Measurements from ENCODE around the gene ZFYVE28.
A peak's percentile ranks its signal among the peaks of the same experiment; 100 is the strongest.
"Not testable (repeated sequence)": the region's sequence is repeated elsewhere in the genome, so short reads cannot be mapped to it uniquely, and the experiment has no call there.

The ZFYVE28 gene

DNA sequence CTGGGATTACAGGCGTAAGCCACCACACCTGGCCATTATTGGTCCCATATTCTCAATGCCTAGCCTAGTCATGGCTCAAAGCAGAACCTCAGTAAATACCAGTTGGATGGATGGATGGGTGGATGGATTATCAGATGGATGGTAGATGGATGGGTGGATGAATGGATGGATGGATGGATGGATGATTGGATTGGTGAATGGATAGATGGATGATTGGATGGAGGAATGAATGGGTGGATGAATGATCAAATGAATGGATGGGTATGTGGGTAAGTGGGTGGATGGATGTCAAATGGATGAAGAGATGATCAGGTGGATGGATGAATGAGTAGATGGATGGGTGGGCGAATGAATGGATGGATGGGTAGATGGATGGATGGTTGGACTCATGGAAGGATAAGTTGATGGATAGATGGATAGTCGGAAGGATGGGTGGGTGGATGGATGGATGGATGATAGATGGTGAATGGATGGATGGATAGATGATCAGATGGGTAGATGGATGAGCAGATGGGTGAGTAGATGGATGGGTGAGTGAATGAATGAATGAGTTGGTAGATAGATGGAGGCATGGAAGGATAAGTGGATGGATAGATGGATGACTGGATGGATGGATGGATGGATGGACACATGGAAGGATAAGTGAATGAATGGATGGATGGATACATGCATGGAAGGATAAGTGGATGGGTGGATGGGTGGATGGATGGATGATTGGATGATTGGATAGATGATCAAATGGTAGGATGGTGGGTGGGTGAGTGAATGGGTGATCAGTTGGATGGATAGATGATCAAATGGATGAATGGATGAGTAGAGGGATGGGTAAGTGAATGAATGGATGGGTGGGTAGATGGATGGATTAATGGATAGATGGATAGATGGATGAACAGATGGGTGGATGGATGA, 28.5 kb upstream of the ZFYVE28 start:
- DNase-seq (ENCODE audit: low read depth, low spot score), result no peak

- DNase-seq (ENCODE audit: low read depth, low spot score), result no peak
Measured at GRCh38 chr4:2445571-2445970, 27.1 kb upstream of the ZFYVE28 start.

DNA sequence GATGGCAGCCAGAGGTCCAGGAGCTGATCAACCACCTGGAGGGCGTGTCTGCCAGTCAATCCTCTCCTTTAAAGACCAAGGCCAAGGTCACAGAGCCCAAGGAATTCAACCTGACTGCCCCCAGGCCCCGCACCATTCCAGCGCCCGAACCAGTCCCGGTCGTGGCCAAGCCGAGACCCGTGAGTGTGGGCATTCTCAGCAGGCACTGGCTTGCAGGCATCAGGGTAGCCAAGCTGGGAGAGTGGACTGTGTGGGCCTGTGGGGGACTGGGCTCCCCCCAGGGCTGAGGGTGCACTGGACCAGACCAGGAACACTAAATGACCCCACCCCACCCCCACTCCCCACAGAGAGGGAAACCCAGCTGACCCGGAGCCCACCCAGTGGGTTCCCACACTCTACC, 26.7 kb upstream of the ZFYVE28 start:
- DNase-seq (ENCODE audit: low read depth, low spot score), result no peak

DNA sequence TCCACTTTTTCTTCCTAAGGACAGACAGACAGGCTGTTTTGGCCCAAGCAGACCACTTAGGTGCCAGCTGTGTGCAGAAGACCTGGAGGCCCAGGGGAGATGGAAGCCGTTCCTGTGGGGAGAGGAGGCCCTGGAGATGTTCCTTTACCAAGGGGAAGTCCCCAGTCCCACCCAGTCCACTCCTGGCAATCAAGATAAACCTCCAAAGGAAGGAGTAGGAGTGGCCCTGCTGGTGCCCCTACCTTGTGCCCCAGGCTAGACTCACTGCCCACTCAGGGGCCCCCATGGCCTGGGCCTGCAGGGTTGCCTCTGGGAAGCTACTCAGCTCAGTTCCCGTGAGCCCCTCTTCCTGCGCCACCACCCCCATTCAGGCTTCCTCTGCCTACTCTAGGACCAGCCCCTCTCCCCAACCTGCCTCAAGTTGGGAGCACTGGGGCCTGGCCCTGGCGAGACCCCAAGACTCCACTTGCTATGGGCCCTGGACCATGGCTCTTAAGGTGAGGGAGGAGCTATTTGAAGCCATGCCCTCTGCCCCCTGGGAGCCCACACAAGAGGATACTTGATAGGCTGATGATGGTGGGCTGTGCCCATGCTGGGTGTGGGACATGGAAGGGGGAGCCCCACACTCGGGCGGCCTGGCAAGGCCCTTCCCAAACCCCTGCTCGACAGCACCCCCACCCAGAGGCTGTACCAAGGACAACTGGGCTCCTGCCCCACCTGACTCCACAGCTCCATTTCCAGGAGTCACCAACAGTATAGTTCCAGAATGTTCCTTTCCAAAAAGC, 25.7 kb upstream of the ZFYVE28 start:
- no peak for DNase-seq (ENCODE audit: low read depth, low spot score)

DNA sequence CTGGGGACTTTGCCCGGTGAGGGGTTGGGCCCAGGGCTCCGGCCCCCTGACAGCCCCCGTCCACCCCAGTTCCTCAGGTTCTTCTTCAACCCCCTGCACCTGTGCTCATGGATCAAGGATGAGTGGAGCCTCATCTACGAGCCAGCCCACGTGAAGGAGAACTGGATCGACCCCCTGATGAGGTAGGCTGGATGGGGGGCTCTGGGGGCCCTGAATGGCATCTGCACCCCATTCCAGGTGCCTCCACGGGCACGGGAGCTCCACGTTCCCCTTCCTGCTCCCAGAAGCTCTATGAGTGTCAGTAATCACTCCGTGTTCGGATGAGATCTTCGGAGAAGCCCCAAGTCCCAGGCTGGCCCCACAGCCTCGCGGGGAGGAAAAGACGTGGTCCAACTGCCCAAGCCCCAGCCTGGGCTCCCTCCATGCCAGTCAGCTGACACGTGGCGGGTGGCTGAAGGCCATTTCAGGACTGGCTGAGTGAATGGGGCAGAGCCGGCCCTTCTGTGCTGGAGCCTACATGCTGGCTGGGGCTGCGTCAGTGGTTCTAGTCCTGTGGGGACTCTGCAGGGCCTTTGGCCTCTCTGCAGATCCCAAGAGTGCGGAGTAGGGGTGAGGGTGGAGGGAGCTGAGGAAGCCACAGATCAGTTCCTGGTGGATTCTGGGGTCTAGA, 24.8 kb upstream of the ZFYVE28 start:
- no peak for DNase-seq (ENCODE audit: low read depth, low spot score)

GRCh38 chr4:2442175-2442993, 23.9 kb upstream of the ZFYVE28 start:
- DNase-seq (ENCODE audit: low read depth, low spot score), result no peak

- no peak for DNase-seq (ENCODE audit: low read depth, low spot score)
Measured at GRCh38 chr4:2441393-2442174, 23.1 kb upstream of the ZFYVE28 start.

DNA sequence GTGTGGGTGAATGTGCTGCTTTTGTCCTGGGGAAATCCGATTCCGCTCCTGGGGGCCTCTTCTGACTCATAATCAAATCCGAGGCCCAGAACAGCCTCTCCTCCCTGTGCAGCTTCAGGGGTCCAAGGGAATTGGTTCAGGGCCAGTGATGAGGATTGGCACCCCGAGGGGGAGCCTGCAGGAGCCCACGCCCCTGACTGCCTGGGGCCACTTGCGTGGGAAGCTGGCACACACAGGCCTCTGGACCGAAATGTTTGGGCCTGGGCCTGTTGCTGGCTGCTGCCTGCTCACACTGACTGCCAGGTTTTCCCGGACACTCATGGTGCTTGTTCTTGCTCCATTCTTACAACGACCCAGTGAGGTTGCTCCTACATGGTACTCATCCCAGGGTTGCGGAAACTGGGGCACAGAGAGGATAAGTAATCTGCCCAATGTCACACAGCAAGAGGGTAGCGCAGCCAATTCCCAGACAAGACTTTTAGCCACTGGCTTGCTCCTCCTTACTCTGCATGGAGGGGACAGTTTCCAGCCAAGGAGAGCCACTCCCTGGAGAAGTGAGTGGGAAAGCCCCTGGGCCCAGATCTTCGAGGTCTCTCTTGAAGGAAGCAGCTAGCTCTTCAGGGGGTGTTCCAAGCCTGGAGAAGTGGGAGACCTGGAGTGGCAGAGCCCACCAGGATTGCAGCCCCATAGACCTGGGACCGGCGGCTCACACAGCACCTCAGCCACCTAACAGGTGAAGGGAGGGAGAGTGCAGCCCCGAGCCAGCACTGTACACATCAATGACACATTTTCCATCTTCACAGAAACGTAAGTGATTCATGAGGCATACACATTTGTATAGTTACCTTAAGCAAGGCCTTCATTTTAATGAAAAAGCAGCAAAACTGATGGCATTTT, 20.6 kb upstream of the ZFYVE28 start:
- DNase-seq (ENCODE audit: low read depth, low spot score), result peak; percentile 59

- no peak for DNase-seq (ENCODE audit: low read depth, low spot score)
Measured at GRCh38 chr4:2437475-2438215, 19.2 kb upstream of the ZFYVE28 start.

GRCh38 chr4:2436761-2437474, 18.5 kb upstream of the ZFYVE28 start:
- DNase-seq (ENCODE audit: low read depth, low spot score), result no peak

DNA sequence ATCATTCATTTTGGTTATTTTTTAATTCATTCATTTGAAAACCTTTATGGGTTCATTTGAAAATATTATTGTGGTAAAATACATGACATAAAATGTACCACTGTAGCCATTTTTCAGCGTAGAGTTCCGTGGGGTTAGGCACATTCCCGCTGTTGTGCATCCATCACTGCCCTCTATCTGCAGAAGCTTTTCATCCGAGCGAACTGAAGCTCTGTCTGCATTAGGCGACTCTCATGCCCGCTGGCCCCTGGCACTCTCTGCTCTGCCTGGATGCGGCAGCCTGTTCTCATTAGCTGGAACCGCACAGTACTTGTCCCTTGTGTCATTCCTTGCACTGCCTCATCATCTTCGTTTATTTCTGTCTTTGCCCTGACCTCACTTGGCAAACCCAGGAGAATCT, 17.9 kb upstream of the ZFYVE28 start:
- DNase-seq (ENCODE audit: low read depth, low spot score), result no peak

DNA sequence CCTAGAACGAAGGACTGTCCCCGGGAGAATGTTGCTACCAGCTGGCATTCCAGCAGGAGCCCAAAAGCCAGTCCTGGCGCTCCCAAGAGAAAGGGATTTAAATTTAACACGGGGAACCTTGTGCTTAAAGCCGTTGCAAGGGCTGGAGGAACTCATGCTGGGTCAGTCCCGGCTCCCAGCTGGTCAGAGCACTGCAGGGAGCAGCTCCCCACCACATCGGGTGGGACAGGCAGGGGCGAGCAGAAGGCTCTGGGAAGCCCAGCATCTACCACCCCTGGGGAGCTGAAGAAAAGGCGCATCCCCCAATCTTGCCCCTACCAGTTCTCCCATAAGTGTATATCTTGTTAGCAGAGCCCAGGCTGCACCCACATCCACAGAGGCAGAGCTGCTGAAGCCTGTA, 16.0 kb upstream of the ZFYVE28 start:
- DNase-seq (ENCODE audit: low read depth, low spot score), result no peak

DNA sequence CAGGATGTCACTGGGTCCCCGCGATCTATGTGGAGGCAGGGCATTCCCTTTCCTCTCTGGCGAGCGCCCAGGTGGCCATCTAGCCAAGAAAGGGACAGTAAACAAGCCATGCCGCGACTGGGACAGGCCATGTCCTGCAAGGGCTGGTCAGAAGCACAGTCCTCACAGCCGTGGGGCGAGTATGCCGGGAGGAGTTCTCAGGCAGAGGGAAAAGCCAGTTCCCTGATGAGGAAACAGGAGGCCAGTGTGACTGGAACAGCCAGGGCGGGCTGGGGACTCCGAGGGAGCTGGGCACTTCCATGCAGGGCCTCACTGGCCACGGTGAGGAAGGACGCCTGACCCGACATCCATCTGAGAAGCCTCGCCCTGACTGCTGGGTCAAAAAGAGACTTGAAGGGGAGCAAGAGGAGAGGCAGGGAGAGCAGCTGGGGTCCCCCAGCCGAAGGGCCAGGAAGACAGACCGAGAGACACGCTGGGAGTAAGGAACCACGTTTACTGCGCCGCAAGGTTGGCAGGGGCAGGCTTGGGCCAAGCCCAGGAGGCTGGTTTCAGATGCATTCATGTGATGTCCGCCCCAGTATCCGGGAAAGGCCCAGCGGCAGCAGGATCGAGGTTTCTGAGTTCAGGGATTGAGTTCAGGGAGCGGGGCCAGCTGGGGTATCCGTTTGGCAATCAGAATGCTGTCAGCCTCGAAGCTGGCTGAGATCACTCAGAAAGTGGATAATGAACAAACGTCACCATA, 15.3 kb upstream of the ZFYVE28 start:
- no peak for DNase-seq (ENCODE audit: low read depth, low spot score)

DNA sequence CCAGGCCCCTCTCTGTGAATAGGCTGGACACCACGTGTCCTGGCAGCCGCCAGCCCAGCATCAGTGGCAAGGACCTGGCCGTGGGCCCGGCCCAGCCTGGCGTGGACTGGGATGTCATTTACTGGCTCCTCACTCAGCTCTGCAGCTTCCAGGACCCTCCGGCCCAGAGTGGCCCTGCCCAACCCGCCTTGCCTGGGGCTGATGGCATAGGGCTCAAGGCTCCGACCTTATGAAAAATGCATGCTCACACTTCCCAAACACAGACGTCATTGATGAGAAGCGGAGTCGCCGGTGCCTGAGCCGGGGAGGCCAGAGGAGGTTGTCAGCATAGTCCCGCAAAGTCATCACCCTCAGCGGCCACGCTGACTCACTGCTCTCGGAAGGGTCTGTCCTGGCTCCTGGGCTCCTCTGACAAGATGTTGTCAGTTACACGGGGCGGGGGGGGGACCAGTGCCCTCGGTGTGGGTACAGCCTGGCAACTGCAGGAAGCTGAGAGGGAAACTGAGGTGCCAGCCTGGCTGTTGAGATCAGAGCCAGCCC, 14.6 kb upstream of the ZFYVE28 start:
- no peak for DNase-seq (ENCODE audit: low read depth, low spot score)

GRCh38 chr4:2432004-2432403, 13.6 kb upstream of the ZFYVE28 start:
- DNase-seq (ENCODE audit: low read depth, low spot score), result no peak

GRCh38 chr4:2429945-2430757, 11.7 kb upstream of the ZFYVE28 start:
- not testable (repeated sequence) for DNase-seq (ENCODE audit: low read depth, low spot score)

Data from brain pericyte (primary cell).